SW 1271 (cell line): Measurements from ENCODE around the gene OTUD5.

Experiments used
- DNase-seq, 2 experiments: peaks; one replicate each; lab custom pipeline; 2025; lab: John Stamatoyannopoulos, UW

OTUD5 gene

DNA sequence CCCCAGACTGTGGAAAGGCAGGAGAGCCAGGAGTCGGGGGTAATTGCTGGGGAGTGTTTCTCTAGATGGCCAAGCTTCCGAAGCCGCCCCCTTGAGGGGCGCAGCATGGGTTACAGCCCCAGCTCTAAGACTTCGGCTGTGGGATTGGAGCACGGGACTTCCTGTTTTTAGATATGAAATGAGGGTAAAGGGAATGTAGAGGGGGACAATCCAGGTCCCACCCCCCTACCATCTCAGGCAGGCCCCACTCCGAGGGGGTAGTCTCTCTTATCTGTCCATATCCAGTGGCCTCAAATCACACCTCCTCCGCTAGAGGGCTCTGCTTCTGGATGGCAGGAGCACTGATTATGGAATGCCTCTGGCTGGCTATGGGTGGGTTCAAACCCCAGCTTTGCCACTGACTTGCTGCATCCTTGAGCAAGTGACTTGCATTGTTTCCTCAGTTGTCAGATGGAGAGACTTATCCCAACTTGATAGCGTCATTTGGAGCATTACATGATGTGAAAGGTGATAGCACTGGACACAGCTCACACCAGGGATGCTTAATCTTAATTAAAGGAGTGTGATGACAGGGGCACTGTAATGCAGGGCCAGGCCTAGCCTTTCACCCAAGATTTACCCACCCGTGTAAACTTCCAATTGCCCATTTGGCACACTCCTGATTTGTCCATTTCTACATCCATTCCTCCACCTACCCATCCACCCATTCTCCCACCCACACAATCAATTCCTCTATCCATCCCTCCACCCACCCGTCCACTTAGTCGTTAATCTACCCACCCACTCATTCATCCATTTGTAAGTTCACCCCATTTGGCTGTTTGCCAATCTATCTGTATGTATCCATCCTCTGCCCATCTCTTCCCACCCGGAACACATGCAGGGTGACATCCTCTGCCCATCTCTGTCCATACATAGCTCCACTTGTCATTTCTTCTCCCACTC, 15.1 kb upstream of the OTUD5 start:
- peak in 1 of 2 experiments; percentile 10 for DNase-seq

DNA sequence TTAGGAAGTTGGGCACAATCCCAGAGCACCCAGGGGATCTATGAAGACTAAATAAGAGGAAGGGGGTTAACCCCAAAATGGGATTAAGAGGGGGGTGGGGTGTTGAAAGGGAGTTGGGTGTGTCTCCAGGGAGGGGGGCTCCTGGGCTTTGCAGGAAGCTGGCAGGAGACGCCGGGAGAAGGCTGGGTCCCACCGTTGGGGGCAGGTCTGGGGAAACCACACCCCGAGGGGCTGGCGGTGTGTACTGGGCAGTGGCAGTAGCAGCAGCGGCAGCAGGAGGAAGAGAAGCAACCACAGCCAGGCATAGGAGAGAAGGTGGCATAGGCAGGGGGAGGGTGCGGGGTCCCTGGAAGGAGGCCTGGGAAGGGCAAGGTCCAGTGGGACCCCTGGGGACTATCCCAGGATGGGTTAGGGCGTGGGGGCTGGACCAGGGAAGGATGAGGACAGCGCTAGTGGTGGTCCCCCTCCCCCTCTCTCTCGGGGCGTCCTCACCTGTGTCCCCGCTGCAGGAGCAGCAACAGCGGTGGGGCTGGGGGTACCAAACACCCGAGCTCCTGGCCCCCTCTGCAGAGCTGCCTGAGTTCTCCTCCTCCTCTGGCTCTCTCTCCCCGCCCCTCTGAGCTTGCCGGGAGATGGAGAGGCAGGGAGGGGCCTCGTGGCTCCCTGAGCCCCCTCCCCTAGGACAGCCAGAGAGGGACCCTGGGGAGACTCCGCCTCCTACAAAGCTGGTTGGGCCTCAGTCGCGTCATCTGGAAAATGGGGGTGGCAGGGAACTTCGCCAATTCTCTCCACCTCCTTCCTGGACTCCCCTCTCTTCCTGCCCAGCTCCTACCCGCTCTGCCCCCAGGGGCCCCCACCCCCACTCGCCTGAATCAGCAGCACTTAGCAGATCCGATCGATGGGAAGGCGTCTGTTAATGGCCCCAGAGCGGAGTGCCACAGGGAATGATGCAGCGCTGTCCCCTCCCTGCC, 14.1 kb upstream of the OTUD5 start, which contains the start of gene KCND1:
KCND1 (minus strand) TSS at position 596 of the 971 bp plus-strand sequence. CDS start 1,573 bp downstream, outside the sequence.
- DNase-seq = no peak

DNA sequence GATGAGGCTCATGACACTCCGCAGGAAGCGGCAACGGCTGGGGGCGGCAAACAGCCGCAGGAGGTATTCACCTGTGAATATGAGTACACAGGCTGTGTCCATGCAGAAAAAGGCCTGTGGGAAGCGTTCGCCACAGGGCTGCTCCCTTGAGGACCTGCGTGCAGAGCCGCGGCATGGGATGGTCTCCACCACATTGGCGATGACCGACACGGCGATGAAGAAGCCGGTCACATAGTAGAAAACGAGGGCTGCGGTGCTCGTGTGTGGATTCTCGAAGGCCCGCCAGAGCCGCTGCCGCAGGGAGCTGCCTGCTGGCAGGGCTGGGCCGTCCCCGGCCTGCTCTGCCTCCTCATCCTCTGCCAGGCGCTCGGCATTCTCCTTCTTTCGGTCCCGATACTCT, 12.1 kb upstream of the OTUD5 start:
- DNase-seq = no peak

- DNase-seq = no peak
Measured at GRCh38 chrX:48968377-48968776, 11.0 kb upstream of the OTUD5 start.

DNA sequence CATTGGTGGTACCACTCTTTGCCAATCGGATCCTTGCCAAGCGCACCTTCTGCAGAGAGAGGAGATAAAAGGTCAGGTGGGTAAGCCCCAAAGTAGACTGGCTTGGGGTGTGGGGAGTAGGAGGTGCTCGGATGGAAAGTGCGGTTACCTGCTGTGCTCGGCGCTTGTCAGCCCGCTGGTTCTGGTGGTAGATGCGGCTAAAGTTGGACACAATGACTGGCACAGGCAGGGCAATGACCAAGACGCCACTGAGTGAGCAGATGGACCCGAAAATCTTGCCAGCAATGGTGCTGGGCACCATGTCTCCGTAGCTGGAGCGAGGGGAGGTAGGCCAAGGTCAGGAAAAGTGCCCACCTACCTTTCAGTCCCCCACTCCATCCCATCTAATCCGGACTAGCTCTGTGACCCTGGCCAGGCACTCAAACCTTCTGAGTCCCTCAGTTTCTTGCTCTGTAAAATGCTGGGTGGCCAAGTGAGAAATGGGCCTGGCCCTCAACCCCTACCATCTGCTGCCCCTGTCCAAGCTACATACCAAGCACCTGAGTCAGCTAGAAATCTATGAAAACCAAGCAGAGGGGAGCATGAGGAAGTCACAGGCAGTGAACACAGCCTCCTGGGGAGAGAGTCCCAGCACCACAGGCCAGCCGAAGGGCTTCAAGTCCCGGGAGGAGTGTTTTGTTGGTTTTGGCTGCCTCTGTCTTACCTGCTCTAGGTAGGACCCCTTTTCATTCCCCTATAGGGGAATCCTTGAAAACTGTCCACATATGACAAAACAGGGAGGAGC, 9.6 kb upstream of the OTUD5 start:
- DNase-seq = no peak

- no peak for DNase-seq
Measured at GRCh38 chrX:48965959-48966358, 8.6 kb upstream of the OTUD5 start.

- no peak for DNase-seq
Measured at GRCh38 chrX:48961585-48962091, 4.2 kb upstream of the OTUD5 start.

GRCh38 chrX:48960291-48960690, 2.9 kb upstream of the OTUD5 start:
- DNase-seq = no peak

GRCh38 chrX:48958635-48959094, 1.3 kb upstream of the OTUD5 start:
- no peak for DNase-seq

GRCh38 chrX:48957827-48958634, 624 bp upstream of the OTUD5 start:
- peak; percentile 67 to 83 for DNase-seq

DNA sequence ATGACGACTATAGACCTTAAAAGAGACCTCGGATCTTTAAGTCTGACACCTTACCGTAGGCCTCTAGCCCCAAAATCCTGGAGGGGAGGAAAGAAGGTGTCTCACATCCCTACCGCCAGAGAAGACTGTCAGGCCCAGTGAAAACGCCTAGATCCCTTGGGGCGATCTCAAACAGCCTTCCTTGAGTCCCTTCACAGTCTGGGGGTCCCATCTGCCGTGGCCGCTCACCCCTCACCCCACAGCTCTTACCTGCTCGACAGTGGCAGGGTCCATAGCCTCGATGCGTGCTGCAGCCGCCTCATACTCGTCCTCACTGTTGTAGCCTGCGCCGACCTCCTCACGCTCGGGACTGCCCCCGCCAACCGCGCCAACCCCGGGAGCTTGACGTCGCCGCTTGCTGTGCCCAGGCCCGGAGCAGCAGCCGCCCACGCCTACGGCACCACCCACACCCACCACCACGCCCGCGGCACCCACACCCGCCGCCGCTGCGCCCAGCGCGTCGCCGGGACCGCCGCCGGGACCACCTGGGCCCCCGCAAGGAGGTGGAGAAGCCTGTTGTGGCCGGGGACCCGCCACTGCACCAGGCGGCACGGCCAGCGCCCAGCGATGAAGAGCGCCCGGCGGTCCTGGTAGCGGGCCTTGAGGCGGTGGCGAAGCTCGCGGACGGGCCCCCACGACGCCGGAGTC, 536 bp downstream of the OTUD5 start:
- no peak for DNase-seq

DNA sequence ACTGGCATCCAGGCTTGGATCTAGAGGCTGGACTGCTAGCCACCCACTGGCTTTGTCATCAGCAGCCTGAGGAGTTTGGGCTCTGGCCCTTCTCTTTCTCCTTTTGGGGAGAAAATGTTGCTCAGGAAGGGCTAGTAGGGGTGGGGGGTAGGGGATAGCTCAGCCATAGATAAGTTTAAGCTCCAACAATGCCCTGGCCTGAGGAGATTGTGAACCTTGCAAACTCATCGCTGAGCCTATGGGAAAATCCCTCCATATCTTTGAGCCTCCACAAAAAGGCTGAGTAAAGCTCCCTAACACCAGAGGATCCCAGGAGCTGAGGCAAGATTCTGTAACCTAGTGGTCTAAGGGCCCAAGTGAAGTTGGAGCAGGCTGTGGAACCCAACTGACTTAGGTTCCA, 8.8 kb downstream of the OTUD5 start:
- DNase-seq = no peak

DNA sequence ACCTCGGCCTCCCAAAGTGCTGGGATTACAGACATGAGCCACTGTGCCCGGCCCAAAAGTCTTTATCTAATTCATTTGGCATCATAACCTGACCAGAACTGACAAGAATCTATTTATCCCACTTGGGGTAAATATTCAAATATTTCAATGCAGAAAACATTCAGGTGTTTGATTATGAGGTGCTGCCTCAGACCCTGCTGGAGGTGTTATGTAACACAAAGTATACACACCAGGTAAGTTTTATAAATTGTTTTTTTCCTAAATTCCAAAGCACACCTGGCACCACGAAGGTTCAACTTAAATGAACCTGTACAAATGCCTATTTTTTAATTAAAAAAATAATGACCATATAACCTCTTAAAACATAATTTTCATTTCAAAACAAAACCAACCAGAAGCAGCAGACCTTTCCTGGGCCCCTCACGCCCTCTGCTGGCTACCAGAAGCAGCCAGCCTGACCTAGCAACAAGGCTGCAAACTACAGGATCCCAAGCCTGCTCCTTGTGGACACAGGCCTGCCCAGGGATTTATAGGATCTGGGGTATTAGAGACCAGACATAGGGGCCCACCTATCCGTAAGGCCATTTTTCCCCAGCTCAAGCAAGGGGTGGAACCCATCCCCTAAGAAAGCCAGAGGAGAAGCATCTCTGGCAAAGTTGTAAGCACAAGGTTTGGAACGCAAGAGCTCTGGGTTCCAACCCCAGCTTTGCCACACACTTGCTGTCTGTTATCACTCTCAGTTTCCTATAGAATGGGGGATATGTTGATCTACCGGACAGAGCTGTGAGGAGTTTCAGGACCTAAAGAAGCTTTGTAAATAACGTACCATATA, 11.7 kb downstream of the OTUD5 start:
- DNase-seq = peak in 1 of 2 experiments; percentile 11

DNA sequence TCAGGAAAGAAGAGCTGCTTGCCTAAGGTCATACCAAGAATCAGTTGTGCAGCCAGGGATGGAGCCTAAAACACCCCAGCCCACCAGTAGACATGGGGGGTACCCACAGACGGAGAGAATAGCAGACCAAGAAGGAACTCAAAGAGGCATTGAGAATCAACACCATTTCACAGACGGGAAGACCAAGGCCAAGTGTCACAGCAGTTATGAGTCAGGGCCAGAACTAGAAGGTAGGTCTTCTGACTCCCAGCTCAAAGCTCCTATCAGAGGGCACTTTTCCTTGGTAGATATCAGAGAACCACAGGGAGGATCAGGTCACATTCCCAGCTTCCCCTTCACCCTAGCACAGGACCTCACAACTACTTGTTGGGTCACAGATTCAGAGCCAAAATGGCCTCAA, 14.5 kb downstream of the OTUD5 start:
- DNase-seq = no peak

GRCh38 chrX:48940404-48940955, 16.9 kb downstream of the OTUD5 start:
- no peak for DNase-seq

DNA sequence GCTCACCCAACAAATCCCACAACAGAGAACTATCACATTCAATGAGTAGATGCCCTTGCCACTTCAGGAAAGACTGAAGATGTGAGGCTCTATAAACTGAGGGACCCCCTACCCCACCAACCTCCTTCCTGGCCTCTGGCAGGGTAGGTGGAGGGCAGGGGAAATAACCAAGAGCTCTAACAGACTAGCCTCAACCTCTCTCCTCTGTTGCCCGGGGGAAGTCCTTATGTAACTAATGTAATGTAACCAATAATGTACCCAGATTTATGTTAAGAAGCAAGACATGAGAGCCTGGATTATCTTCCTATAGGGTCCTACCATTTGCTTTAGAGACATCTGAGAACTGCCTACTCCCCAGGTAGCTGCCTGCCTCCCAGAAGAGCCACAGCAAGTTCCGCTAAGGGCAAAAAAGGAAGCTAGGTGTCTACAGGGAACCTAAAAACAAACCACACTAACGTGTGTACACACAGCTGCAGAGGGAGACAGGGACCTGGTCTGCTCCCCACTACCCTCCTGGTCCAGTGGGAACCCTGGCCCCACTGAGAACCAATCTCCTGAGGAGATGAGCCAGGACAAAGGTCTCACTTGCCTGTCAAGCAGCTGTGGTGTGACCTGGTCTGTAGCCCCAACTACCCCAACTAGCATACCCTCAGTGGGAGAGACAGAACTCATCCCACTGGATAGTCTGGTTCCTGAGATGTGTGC, 17.7 kb downstream of the OTUD5 start:
- DNase-seq = no peak

GRCh38 chrX:48938721-48939425, 18.5 kb downstream of the OTUD5 start:
- DNase-seq = no peak
